HL-60 (cell line): Measurements from ENCODE around the gene SNX25.

Source experiments
- DNase-seq, 2 experiments: peaks; one replicate each; pipeline ENCODE4 v3.0.0-alpha.2; 2010 to 2020; ENCODE audit warnings: low read depth in 1 of 2, low spot score in 1 of 2
- H3K27ac ChIP-seq: fragments of 250-450 bp; sonication (Bioruptor Pico); replicated peaks from 2 replicates; pipeline ENCODE4 v1.5.1; 2020; ENCODE audit warnings: mild to moderate bottlenecking, moderate library complexity
- H3K27me3 ChIP-seq: fragments of 250-450 bp; sonication (Bioruptor Pico); 2 replicates; pipeline ENCODE4 v1.5.1; 2021; ENCODE audit warnings: mild to moderate bottlenecking, moderate library complexity; ENCODE audit not compliant: insufficient read depth, poor library complexity, severe bottlenecking
- H3K4me3 ChIP-seq: replicated peaks from 2 replicates; pipeline ENCODE4 v1.5.1; 2011; ENCODE audit warnings: mild to moderate bottlenecking, control low read depth, low read length; ENCODE audit not compliant: insufficient read depth
- GABPA ChIP-seq: IDR thresholded peaks from 2 replicates; pipeline ENCODE4 v1.6.1; 2012; ENCODE audit warnings: low read depth
- POLR2AphosphoS5 ChIP-seq: IDR thresholded peaks from 2 replicates; pipeline ENCODE4 v1.6.1; 2012; ENCODE audit warnings: low read depth
- REST ChIP-seq: IDR thresholded peaks from 2 replicates; pipeline ENCODE4 v1.6.1; 2012; ENCODE audit warnings: low read depth; ENCODE audit not compliant: insufficient replicate concordance
- SPI1 ChIP-seq: IDR thresholded peaks from 2 replicates; pipeline ENCODE4 v1.6.1; 2012; ENCODE audit warnings: low read depth, mild to moderate bottlenecking, borderline replicate concordance
- TF ChIP-seq, protein P1 (sequence below): IDR thresholded peaks from one replicate; pipeline ENCODE4 v1.5.1; 2011; ENCODE audit warnings: low read length, control low read depth, inconsistent platforms; ENCODE audit not compliant: insufficient read depth

SNX25 gene

GRCh38 chr4:185235119-185235842 is 25.9 kb downstream of the SNX25 start:
- no peak overlapping the region for H3K4me3 ChIP-seq
- TF ChIP-seq, protein P1, sequence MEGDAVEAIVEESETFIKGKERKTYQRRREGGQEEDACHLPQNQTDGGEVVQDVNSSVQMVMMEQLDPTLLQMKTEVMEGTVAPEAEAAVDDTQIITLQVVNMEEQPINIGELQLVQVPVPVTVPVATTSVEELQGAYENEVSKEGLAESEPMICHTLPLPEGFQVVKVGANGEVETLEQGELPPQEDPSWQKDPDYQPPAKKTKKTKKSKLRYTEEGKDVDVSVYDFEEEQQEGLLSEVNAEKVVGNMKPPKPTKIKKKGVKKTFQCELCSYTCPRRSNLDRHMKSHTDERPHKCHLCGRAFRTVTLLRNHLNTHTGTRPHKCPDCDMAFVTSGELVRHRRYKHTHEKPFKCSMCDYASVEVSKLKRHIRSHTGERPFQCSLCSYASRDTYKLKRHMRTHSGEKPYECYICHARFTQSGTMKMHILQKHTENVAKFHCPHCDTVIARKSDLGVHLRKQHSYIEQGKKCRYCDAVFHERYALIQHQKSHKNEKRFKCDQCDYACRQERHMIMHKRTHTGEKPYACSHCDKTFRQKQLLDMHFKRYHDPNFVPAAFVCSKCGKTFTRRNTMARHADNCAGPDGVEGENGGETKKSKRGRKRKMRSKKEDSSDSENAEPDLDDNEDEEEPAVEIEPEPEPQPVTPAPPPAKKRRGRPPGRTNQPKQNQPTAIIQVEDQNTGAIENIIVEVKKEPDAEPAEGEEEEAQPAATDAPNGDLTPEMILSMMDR, result no peak
- no peak for TF ChIP-seq REST
- TF ChIP-seq POLR2AphosphoS5, result no peak
- TF ChIP-seq SPI1, result no peak
- TF ChIP-seq GABPA, result no peak
- H3K27ac ChIP-seq, result no peak overlapping the region
- no peak for DNase-seq
- H3K27me3 ChIP-seq, result peaks cover 2% of the 10 kb centered on the region

DNA sequence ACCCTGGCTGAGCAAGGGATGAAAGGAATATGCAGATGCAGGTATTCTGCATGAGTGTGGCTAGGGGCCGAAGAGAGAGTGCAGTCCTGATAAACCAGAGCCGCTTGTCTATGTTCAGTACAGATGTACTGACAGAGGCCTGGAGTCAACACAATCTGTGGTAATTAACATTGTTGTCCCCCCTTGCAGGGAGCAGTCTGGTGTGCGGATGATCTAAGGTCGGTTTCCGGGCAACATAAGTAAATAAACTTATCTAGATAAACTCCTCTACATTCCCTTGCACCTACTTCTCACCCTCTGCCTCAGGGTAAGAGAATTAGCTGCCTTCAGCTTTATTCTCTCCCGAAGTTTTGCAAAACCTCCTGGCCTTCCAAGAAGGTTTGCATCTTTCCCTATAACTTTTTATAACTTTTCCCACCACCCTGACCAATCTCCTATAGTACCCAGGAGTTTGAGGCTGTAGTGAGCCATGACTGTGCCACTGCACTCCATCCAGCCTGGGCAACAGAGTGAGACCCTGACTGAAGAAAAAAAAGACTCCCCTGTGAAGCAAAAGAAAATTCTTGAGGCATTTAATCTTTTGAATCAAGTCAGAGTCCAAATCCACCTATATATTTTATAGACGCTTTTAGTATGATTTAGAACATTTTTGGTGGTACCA is 26.6 kb downstream of the SNX25 start:
- H3K27ac ChIP-seq, result no peak overlapping the region
- H3K4me3 ChIP-seq, result no peak overlapping the region
- TF ChIP-seq SPI1, result no peak
- peaks cover 2% of the 10 kb centered on the region for H3K27me3 ChIP-seq
- no peak for DNase-seq

DNA sequence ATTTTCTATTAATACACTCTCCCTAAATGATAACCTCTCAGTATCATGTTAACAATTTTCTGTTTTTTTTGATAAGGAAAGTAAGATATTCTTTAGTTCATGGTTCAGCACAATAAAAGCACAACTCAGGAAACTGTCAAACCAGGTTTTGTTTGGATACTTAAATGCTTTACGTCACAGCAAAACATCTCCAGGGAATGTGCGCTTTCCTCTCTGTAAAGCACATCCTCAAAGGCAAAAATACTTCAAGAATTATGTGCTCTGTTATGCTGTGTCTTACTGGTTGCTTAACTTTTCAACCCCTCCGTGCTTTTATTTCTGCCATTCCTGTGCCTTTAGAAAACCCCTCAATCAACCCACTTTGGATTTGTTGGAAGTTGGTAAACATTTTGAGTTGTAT is 27.8 kb downstream of the SNX25 start:
- Histone ChIP-seq H3K27me3 (peaks cover 2% of the 10 kb centered on the region), H3K27ac (no peak overlapping the region), H3K4me3 (no peak overlapping the region)
- TF ChIP-seq POLR2AphosphoS5 (no peak), REST (no peak), GABPA (no peak), SPI1 (no peak)
- TF ChIP-seq, protein P1, result no peak
- no peak for DNase-seq

- TF ChIP-seq, protein P1, result no peak
- TF ChIP-seq GABPA (no peak), REST (no peak), POLR2AphosphoS5 (no peak), SPI1 (no peak)
- Histone ChIP-seq H3K27ac (no peak overlapping the region), H3K27me3 (peaks cover 2% of the 10 kb centered on the region), H3K4me3 (no peak overlapping the region)
- no peak for DNase-seq
Observed at GRCh38 chr4:185238215-185238681, 28.9 kb downstream of the SNX25 start.
